Thyroid gland (tissue), 4 donors: ENCODE data around the gene S100A6. TPM values are rescaled to one million over a fixed set of nuclear protein-coding genes. Genes with fewer than 3 reads are reported as not detected.

Source experiments
- DNase-seq, 2 donors: peaks; one replicate each; pipeline ENCODE4 v3.0.0-alpha.2; 2019
- H3K27ac ChIP-seq, 3 donors: fragments of 200-600 bp; sonication (generic); 1 replicate in 2 of 3; 2 replicates in 1 of 3; pipeline ENCODE4 v1.5.1; 2016 to 2019; ENCODE audit warnings: mild to moderate bottlenecking in 1 of 3, moderate library complexity in 1 of 3
- H3K27me3 ChIP-seq: fragments of 200-600 bp; sonication (generic); one replicate; pipeline ENCODE4 v1.5.1; 2019
- H3K36me3 ChIP-seq, 2 donors: fragments of 200-600 bp; sonication (generic); one replicate each; pipeline ENCODE4 v1.5.1; 2016 to 2019
- H3K4me1 ChIP-seq, 2 donors: fragments of 200-600 bp; sonication (generic); one replicate each; pipeline ENCODE4 v1.5.1; 2017 to 2019
- H3K4me3 ChIP-seq, 3 donors: fragments of 200-600 bp; sonication (generic); replicated peaks in 1 of 3; 1 replicate in 2 of 3; 2 replicates in 1 of 3; pipeline ENCODE4 v1.5.1; 2016; ENCODE audit warnings: mild to moderate bottlenecking in 1 of 3
- H3K9me3 ChIP-seq: fragments of 200-600 bp; sonication (generic); one replicate; pipeline ENCODE4 v1.5.1; 2017
- POLR2A ChIP-seq, 2 donors: fragments of 450-650 bp; IDR thresholded peaks; one replicate each; pipeline ENCODE4 v1.6.1; 2017; ENCODE audit warnings: antibody characterized with exemption in 2 of 2, mild to moderate bottlenecking in 2 of 2, moderate library complexity in 1 of 2
- WGBS, 2 donors: methylation state at CpG; one replicate each; pipeline ENCODE4 v1.1.5; 2017; 5-methylcytosine and 5-hydroxymethylcytosine counted together
- intact Hi-C: fragments of 100-400 bp; cut with DNase I; formaldehyde crosslinking; loops from one replicate; pipeline ENCODE4 v1.15.1; 2023
- total RNA-seq, 4 donors: library from RNA; depleted of rRNA; stranded (reverse); fragments of >200 nt; gene quantifications; one replicate each; pipeline ENCODE4 v1.2.3, GENCODE V29; 2016
- TF ChIP-seq, protein P1 (sequence below), 6 experiments: fragments of 200-600 bp in 3 of 6; fragments of 450-650 bp in 3 of 6; sonication (generic) in 3 of 6; IDR thresholded peaks; one replicate each; pipeline ENCODE4 v1.5.1; 2016 to 2019; ENCODE audit warnings: antibody characterized with exemption in 6 of 6, mild to moderate bottlenecking in 2 of 6, inconsistent platforms in 1 of 6, moderate library complexity in 1 of 6

S100A6 gene
- total RNA-seq, 4 donors from 2014 or later, result 128 to 573 (median 360) TPM

DNA sequence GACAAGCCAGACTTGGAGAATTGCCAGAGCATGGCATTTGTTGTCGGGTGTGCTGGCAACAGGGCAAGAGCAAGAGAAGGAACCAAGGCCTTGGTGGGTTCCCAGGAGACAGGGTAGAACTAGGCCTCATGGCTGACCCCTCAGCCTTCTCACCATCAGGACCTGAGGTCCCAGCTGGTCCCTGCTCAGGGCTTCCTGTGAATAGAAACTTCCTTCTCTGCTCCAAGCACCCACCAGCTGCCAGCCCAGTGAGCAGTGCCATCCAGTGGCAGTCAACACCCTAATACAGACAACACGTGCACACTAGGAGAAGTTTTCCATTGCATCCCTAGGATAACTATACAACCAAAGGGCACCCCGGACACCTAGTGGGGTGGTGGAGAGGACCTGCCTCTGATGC lies 22.8 kb downstream of the S100A6 start:
- no peaks in the 10 kb centered on the region for H3K9me3 ChIP-seq
- WGBS, 2 donors, result 63 to 71% methylated on average over 3 of the region's 3 CpGs
- TF ChIP-seq, protein P1, sequence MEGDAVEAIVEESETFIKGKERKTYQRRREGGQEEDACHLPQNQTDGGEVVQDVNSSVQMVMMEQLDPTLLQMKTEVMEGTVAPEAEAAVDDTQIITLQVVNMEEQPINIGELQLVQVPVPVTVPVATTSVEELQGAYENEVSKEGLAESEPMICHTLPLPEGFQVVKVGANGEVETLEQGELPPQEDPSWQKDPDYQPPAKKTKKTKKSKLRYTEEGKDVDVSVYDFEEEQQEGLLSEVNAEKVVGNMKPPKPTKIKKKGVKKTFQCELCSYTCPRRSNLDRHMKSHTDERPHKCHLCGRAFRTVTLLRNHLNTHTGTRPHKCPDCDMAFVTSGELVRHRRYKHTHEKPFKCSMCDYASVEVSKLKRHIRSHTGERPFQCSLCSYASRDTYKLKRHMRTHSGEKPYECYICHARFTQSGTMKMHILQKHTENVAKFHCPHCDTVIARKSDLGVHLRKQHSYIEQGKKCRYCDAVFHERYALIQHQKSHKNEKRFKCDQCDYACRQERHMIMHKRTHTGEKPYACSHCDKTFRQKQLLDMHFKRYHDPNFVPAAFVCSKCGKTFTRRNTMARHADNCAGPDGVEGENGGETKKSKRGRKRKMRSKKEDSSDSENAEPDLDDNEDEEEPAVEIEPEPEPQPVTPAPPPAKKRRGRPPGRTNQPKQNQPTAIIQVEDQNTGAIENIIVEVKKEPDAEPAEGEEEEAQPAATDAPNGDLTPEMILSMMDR (IDR thresholded peaks at IDR 0.05), result no peak
- no peak for TF ChIP-seq POLR2A (IDR thresholded peaks at IDR 0.05)
- H3K27ac ChIP-seq, result no peak overlapping the region
- H3K4me1 ChIP-seq, result peaks cover 0 to 10% of the 10 kb centered on the region in 2 donors
- no peak for DNase-seq
- no peaks in the 10 kb centered on the region for H3K36me3 ChIP-seq
- H3K4me3 ChIP-seq, result no peak overlapping the region
- intact Hi-C loops, result loop anchor here (5.0 kb wide), 1 partner anchor 234 kb away; no protein-coding TSS in a partner anchor
- no peaks in the 10 kb centered on the region for H3K27me3 ChIP-seq

DNA sequence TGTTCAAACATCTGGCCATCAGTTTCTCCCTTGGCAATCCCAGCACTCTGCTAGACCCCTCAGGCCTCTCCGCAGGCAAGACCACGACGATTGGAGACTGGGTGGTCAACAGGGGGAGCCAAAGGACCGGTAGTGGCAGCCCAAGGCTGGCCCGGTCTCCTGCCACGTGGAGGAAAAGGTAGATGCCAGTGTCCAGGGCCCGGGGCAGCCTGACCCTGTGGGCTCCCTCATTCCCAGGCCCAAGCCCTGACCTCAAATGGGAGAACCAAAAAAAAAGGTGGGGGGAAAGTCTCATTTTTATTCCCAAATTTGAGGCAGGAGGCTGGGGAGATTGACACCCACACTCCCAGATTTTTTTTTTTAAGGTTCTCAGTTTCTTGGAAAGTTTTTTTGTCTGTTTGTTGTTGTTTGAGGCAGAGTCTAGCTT lies 24.8 kb downstream of the S100A6 start:
- TF ChIP-seq, protein P1 (IDR thresholded peaks at IDR 0.05), result peak; percentile 69 to 95 (median 92)
- TF ChIP-seq POLR2A (IDR thresholded peaks at IDR 0.05), result no peak
- Histone ChIP-seq H3K27ac (no peak overlapping the region), H3K4me1 (peaks cover 6 to 24% of the 10 kb centered on the region in 2 donors), H3K4me3 (no peak overlapping the region), H3K36me3 (no peaks in the 10 kb centered on the region), H3K9me3 (no peaks in the 10 kb centered on the region), H3K27me3 (no peaks in the 10 kb centered on the region)
- peak; percentile 83 to 86 for DNase-seq
- intact Hi-C loops, result loop anchor here (2.0 to 5.0 kb wide), 2 partner anchors 58 to 236 kb away; no protein-coding TSS in a partner anchor
- WGBS, 2 donors, result 0% methylated on average over 4 of the region's 7 CpGs

DNA sequence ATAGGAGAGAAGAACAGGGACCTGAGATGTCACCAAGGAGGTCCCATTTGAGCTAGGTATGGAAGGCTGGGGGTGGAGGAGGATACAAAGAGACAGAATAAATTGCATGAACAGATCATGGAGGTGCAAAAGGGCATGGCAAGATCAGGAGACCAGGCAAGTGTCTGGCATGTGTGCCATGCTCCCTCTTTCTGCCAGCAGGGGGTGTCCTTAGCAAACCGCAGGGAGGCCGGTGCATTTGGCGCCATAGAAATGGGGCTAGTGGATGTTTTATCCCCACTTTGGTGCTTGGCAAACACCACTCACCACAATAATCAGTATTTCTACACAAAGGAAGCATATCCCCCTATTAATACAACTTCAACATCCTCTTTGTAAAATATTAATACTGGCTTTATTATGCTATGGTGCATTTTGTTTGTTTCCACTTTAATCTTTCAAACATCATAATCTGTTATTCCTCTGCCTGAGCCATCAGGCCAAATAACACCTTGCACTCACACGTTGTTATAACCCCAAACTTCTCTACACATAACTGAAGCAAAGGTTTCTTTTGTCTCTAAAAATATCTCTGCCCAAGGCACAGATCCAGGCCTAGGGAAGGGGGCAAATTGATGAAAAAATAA lies 25.9 kb downstream of the S100A6 start:
- Histone ChIP-seq H3K4me3 (no peak overlapping the region), H3K4me1 (peaks cover 6 to 16% of the 10 kb centered on the region in 2 donors), H3K27ac (no peak overlapping the region), H3K9me3 (no peaks in the 10 kb centered on the region), H3K27me3 (no peaks in the 10 kb centered on the region), H3K36me3 (no peaks in the 10 kb centered on the region)
- TF ChIP-seq, protein P1 (IDR thresholded peaks at IDR 0.05), result peak in 3 of 6 experiments; percentile 36 to 49 (median 37)
- TF ChIP-seq POLR2A (IDR thresholded peaks at IDR 0.05), result no peak
- peak in 1 of 2 donors; percentile 30 for DNase-seq
- WGBS, 2 donors, result 47 to 62% methylated on average over 4 of the region's 4 CpGs
- intact Hi-C loops, result loop anchor here (2.0 to 5.0 kb wide), 2 partner anchors 59 to 237 kb away; no protein-coding TSS in a partner anchor

DNA sequence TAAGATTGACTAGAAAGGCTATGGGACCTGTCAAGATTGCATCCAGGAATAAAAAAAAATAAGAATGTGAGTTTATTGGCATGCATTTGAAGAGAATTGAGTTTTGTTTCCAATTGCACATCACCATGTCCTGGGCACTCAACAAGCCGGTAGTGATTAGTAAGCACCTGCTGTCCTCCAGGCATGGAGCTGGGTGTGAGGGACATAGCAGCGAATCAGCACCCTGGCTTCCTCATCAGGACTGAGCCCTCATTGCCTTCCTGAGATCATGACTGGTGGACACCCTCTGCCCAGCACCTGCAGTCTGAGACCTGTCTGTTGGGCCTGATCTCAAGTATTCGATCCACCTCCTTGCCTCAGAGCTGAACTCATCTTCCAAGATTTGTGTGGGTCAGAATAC lies 26.8 kb downstream of the S100A6 start:
- TF ChIP-seq POLR2A (IDR thresholded peaks at IDR 0.05), result no peak
- TF ChIP-seq, protein P1 (IDR thresholded peaks at IDR 0.05), result no peak
- H3K27me3 ChIP-seq, result no peaks in the 10 kb centered on the region
- no peak overlapping the region for H3K4me3 ChIP-seq
- no peak for DNase-seq
- H3K36me3 ChIP-seq, result no peaks in the 10 kb centered on the region
- intact Hi-C loops, result no loop called here
- H3K9me3 ChIP-seq, result no peaks in the 10 kb centered on the region
- no peak overlapping the region for H3K27ac ChIP-seq
- peaks cover 6 to 16% of the 10 kb centered on the region in 2 donors for H3K4me1 ChIP-seq
- WGBS, 2 donors, result 86 to 98% methylated on average over 3 of the region's 3 CpGs

DNA sequence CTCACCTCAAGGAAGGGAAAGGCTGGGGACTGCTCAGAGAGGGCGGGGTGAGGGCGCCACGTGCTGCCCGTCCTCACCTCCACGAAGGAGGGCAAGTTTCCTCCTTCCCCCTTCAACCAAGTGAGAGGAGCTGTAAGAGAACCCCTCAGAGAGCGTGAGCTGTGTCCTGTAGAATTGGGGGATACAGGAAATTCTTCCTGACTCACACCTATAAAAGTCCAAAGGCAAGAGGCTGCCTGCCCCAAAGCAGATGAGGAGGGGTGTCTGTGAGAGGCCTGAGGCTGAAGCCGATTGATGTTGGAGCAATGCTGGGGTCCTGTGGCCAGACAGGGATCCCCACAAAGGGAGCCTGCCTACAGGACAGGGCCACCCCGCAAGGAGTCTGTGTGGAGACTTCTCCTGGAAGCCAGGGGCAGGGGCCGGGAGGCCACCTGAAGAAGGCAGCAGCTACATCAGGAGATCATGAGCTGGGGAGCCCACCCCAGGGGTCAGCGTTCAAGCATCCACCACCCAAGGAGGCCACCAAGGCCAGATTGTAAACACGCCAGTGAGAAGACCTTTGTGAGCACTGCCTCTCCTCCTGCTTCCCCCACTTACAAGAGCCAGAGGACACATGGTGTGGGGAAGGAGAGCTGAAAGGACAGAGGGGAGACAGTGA lies 27.7 kb downstream of the S100A6 start:
- H3K27ac ChIP-seq, result peak overlapping the region in 1 of 3 donors; percentile 67
- 84 to 85% methylated on average over 11 of the region's 11 CpGs for WGBS, 2 donors
- H3K4me3 ChIP-seq, result no peak overlapping the region
- intact Hi-C loops, result no loop called here
- DNase-seq, result no peak
- H3K4me1 ChIP-seq, result peaks cover 6 to 16% of the 10 kb centered on the region in 2 donors
- no peak for TF ChIP-seq POLR2A (IDR thresholded peaks at IDR 0.05)
- TF ChIP-seq, protein P1 (IDR thresholded peaks at IDR 0.05), result no peak
- no peaks in the 10 kb centered on the region for H3K36me3 ChIP-seq
- H3K9me3 ChIP-seq, result no peaks in the 10 kb centered on the region
- H3K27me3 ChIP-seq, result no peaks in the 10 kb centered on the region
